ENCODE results near the gene TIMM44. TPM values are rescaled to one million over a fixed set of nuclear protein-coding genes. Genes with fewer than 3 reads are reported as not detected.
A peak's percentile ranks its signal among the peaks of the same experiment; 100 is the strongest.
"Not testable (repeated sequence)": the region's sequence is repeated elsewhere in the genome, so short reads cannot be mapped to it uniquely, and the experiment has no call there.

The TIMM44 gene
- total RNA-seq, 4 donors from 2014 or later = 59.7 to 102 (median 71.8) TPM

DNA sequence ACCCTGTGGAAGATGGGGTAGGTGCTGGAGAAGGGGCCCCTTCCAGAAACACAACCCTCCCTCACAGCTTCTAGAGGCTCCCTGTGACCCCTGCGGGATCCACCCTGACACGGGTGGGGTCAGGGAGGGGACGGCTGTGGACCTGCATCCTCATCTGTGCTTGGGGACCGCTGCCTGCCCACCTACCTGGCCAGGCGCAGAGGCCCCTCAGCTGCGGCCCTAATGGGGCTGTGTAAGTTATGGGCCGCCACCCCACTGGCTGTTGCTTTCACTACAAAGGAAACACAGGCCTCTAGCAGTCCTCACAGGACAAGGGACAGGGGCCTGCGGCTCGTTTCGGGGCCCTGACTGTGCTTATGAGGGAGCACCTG is 10.6 kb downstream of the TIMM44 start:
- Histone ChIP-seq H3K9me3 (no peaks in the 10 kb centered on the region), H3K27me3 (no peaks in the 10 kb centered on the region), H3K4me3 (no peak overlapping the region), H3K4me1 (peaks cover 9 to 19% (median 14%) of the 10 kb centered on the region in 4 donors), H3K36me3 (peaks cover 0 to 60% (median 29%) of the 10 kb centered on the region in 4 donors), H3K27ac (no peak overlapping the region)
- TF ChIP-seq POLR2AphosphoS5 (IDR thresholded peaks at IDR 0.05) (no peak), POLR2A (IDR thresholded peaks at IDR 0.05) (no peak), EP300 (IDR thresholded peaks at IDR 0.05; ENCODE audit: low read depth) (no peak), CTCF (IDR thresholded peaks at IDR 0.05) (no peak)
- in situ Hi-C loops (cut with MboI; ENCODE audit: low pct_ligation_motif_present in 1 of 4, low pct_unique_long_range_greater_than_20kb in 1 of 4, low sequenced_read_pairs in 3 of 4) (no loop called here), intact Hi-C loops (cut with DNase I; ENCODE audit: low total_unique reads) (loop anchor here (10.0 kb wide), 1 partner anchor 72 kb away; the partner anchor contains the start of gene ELAVL1)
- WGBS, 2 donors (ENCODE audit: low coverage in 1 of 2) = 92% methylated on average over 10 of the region's 10 CpGs; no CpG with 5 or more reads in 1 of the 2 donors
- DNase-seq = no peak

- Histone ChIP-seq H3K27me3 (no peaks in the 10 kb centered on the region), H3K36me3 (peaks cover 0 to 55% (median 26%) of the 10 kb centered on the region in 4 donors), H3K9me3 (no peaks in the 10 kb centered on the region), H3K27ac (peak overlapping the region in 3 of 4 donors; percentile 80 to 91 (median 86)), H3K4me1 (peaks cover 14 to 24% (median 19%) of the 10 kb centered on the region in 4 donors), H3K4me3 (no peak overlapping the region)
- TF ChIP-seq POLR2AphosphoS5 (IDR thresholded peaks at IDR 0.05) (no peak), CTCF (IDR thresholded peaks at IDR 0.05) (no peak), EP300 (IDR thresholded peaks at IDR 0.05; ENCODE audit: low read depth) (no peak), POLR2A (IDR thresholded peaks at IDR 0.05) (no peak)
- in situ Hi-C loops (cut with MboI; ENCODE audit: low pct_ligation_motif_present in 1 of 4, low pct_unique_long_range_greater_than_20kb in 1 of 4, low sequenced_read_pairs in 3 of 4) (no loop called here), intact Hi-C loops (cut with DNase I; ENCODE audit: low total_unique reads) (loop anchor here (10.0 kb wide), 1 partner anchor 72 kb away; the partner anchor contains the start of gene ELAVL1)
- no peak for DNase-seq
- WGBS, 2 donors (ENCODE audit: low coverage in 1 of 2) = 90% methylated on average over 32 of the region's 32 CpGs; no CpG with 5 or more reads in 1 of the 2 donors
Observed at GRCh38 chr19:7932276-7932929, 11.1 kb downstream of the TIMM44 start.

GRCh38 chr19:7931221-7932061 is 12.0 kb downstream of the TIMM44 start:
- Histone ChIP-seq H3K4me1 (peaks cover 18 to 34% (median 26%) of the 10 kb centered on the region in 4 donors), H3K27me3 (no peaks in the 10 kb centered on the region), H3K27ac (peak overlapping the region; percentile 44 to 91 (median 83)), H3K9me3 (no peaks in the 10 kb centered on the region), H3K36me3 (peaks cover 0 to 46% (median 21%) of the 10 kb centered on the region in 4 donors), H3K4me3 (no peak overlapping the region)
- WGBS, 2 donors (ENCODE audit: low coverage in 1 of 2) = 70 to 85% methylated on average over 2 to 31 of the region's 36 CpGs
- in situ Hi-C loops (cut with MboI; ENCODE audit: low pct_ligation_motif_present in 1 of 4, low pct_unique_long_range_greater_than_20kb in 1 of 4, low sequenced_read_pairs in 3 of 4) = no loop called here
- intact Hi-C loops (cut with DNase I; ENCODE audit: low total_unique reads) = loop anchor here (10.0 kb wide), 1 partner anchor 73 kb away; the partner anchor contains the start of gene ELAVL1
- DNase-seq = no peak
- TF ChIP-seq CTCF (IDR thresholded peaks at IDR 0.05) = no peak
- no peak for TF ChIP-seq POLR2AphosphoS5 (IDR thresholded peaks at IDR 0.05)
- no peak for TF ChIP-seq POLR2A (IDR thresholded peaks at IDR 0.05)
- TF ChIP-seq EP300 (IDR thresholded peaks at IDR 0.05; ENCODE audit: low read depth) = no peak

DNA sequence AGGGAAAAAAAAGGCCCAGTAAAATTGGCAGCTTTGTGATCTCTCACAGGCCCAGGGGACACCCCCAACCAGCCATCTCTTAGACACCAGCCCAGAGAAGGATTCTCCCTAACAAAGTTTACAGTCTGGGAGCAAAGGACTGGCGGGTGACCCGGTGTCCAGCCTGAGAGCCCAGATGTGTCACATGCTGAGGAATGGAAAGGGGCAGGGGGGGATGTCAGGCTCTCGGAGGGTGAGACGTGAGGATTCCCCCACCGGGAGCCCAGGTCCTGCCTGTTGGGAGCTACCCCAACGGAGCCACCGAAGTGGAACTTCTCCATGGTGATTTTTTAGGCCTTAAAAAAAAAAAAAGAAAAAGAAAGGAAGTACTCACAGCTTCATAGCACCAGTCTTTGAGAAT is 12.7 kb downstream of the TIMM44 start:
- peaks cover 22 to 38% (median 30%) of the 10 kb centered on the region in 4 donors for H3K4me1 ChIP-seq
- no peaks in the 10 kb centered on the region for H3K9me3 ChIP-seq
- intact Hi-C loops (cut with DNase I; ENCODE audit: low total_unique reads) (loop anchor here (10.0 kb wide), 1 partner anchor 74 kb away; the partner anchor contains the start of gene ELAVL1), in situ Hi-C loops (cut with MboI; ENCODE audit: low pct_ligation_motif_present in 1 of 4, low pct_unique_long_range_greater_than_20kb in 1 of 4, low sequenced_read_pairs in 3 of 4) (no loop called here)
- TF ChIP-seq POLR2AphosphoS5 (IDR thresholded peaks at IDR 0.05) (no peak), POLR2A (IDR thresholded peaks at IDR 0.05) (no peak), EP300 (IDR thresholded peaks at IDR 0.05; ENCODE audit: low read depth) (no peak), CTCF (IDR thresholded peaks at IDR 0.05) (no peak)
- no peak overlapping the region for H3K4me3 ChIP-seq
- H3K27ac ChIP-seq = peak overlapping the region; percentile 44 to 91 (median 83)
- 80 to 89% methylated on average over 7 of the region's 7 CpGs for WGBS, 2 donors (ENCODE audit: low coverage in 1 of 2)
- no peak for DNase-seq
- H3K36me3 ChIP-seq = peaks cover 0 to 39% (median 19%) of the 10 kb centered on the region in 4 donors
- no peaks in the 10 kb centered on the region for H3K27me3 ChIP-seq

GRCh38 chr19:7930030-7930429 is 13.4 kb downstream of the TIMM44 start:
- DNase-seq; H3K4me3 ChIP-seq; H3K27me3 ChIP-seq; H3K9me3 ChIP-seq; in situ Hi-C loops (cut with MboI; ENCODE audit: low pct_ligation_motif_present in 1 of 4, low pct_unique_long_range_greater_than_20kb in 1 of 4, low sequenced_read_pairs in 3 of 4): not testable (repeated sequence)
- peak overlapping the region; percentile 79 to 91 (median 83) for H3K27ac ChIP-seq
- intact Hi-C loops (cut with DNase I; ENCODE audit: low total_unique reads) = loop anchor here (10.0 kb wide), 1 partner anchor 75 kb away; the partner anchor contains the start of gene ELAVL1
- peaks cover 28 to 44% (median 35%) of the 10 kb centered on the region in 4 donors for H3K4me1 ChIP-seq
- peaks cover 0 to 32% (median 16%) of the 10 kb centered on the region in 4 donors for H3K36me3 ChIP-seq
- WGBS, 2 donors (ENCODE audit: low coverage in 1 of 2) = 86% methylated on average over 10 of the region's 11 CpGs; no CpG with 5 or more reads in 1 of the 2 donors
